DND-41 (cell line): Measurements from ENCODE around the gene SYNGR3.

ENCODE experiments used
- ATAC-seq: fragments of 200-7000 bp; cut with Tn5 transposase; 3 replicates; pipeline ENCODE4 v1.9.1; 2021; ENCODE audit warnings: low read depth; ENCODE audit not compliant: insufficient read depth
- DNase-seq: peaks from one replicate; pipeline ENCODE4 v3.0.0-alpha.2; 2020
- H2AFZ ChIP-seq: 2 replicates; pipeline ENCODE4 v1.6.0; 2012; ENCODE audit warnings: low read depth, low read length
- H3K27ac ChIP-seq: 2 replicates; pipeline ENCODE4 v1.5.1; 2012; ENCODE audit warnings: low read length, inconsistent platforms
- H3K27me3 ChIP-seq: fragments of 200-600 bp; sonication (generic); 2 replicates; pipeline ENCODE4 v1.6.0; 2012; ENCODE audit warnings: low read length, mild to moderate bottlenecking, inconsistent platforms; ENCODE audit not compliant: insufficient read depth, poor library complexity
- H3K36me3 ChIP-seq: 2 replicates; pipeline ENCODE4 v1.5.1; 2012; ENCODE audit warnings: low read length, inconsistent platforms; ENCODE audit not compliant: insufficient read depth
- H3K4me1 ChIP-seq: 2 replicates; pipeline ENCODE4 v1.5.1; 2012; ENCODE audit warnings: mild to moderate bottlenecking, low read length; ENCODE audit not compliant: insufficient read depth
- H3K4me2 ChIP-seq: 2 replicates; pipeline ENCODE4 v1.6.0; 2012; ENCODE audit warnings: mild to moderate bottlenecking, moderate library complexity, low read length, inconsistent platforms; ENCODE audit not compliant: insufficient read depth
- H3K4me3 ChIP-seq, 2 experiments: fragments of 200-600 bp in 1 of 2; shearing (Covaris generic) in 1 of 2; 2 replicates each; pipeline ENCODE4 v1.5.1; 2012 to 2016; ENCODE audit warnings: inconsistent platforms in 2 of 2, low read length in 2 of 2, mild to moderate bottlenecking in 2 of 2, low read depth in 1 of 2, moderate library complexity in 1 of 2
- H3K79me2 ChIP-seq: 2 replicates; pipeline ENCODE4 v1.6.0; 2012; ENCODE audit warnings: low read length, inconsistent platforms; ENCODE audit not compliant: insufficient read depth
- H3K9ac ChIP-seq: 2 replicates; pipeline ENCODE4 v1.6.0; 2012; ENCODE audit warnings: low read depth, mild to moderate bottlenecking, inconsistent platforms, low read length, moderate library complexity
- H3K9me3 ChIP-seq: 2 replicates; pipeline ENCODE4 v1.5.1; 2012; ENCODE audit warnings: low read length, moderate library complexity, mild to moderate bottlenecking, inconsistent platforms; ENCODE audit not compliant: insufficient read depth, severe bottlenecking
- H4K20me1 ChIP-seq: 2 replicates; pipeline ENCODE4 v1.6.0; 2012; ENCODE audit warnings: low read length; ENCODE audit not compliant: insufficient read depth
- EZH2 ChIP-seq: IDR thresholded peaks from 3 replicates; pipeline ENCODE4 v1.6.1; 2012; ENCODE audit warnings: borderline replicate concordance, low read depth, mild to moderate bottlenecking, moderate library complexity, low read length, inconsistent platforms; ENCODE audit not compliant: severe bottlenecking
- TF ChIP-seq, protein P1 (sequence below): IDR thresholded peaks from 2 replicates; pipeline ENCODE4 v1.5.1; 2012; ENCODE audit warnings: borderline replicate concordance, low read length, moderate library complexity, mild to moderate bottlenecking; ENCODE audit not compliant: poor library complexity, severe bottlenecking; ENCODE audit errors: extremely low read depth

The SYNGR3 gene

DNA sequence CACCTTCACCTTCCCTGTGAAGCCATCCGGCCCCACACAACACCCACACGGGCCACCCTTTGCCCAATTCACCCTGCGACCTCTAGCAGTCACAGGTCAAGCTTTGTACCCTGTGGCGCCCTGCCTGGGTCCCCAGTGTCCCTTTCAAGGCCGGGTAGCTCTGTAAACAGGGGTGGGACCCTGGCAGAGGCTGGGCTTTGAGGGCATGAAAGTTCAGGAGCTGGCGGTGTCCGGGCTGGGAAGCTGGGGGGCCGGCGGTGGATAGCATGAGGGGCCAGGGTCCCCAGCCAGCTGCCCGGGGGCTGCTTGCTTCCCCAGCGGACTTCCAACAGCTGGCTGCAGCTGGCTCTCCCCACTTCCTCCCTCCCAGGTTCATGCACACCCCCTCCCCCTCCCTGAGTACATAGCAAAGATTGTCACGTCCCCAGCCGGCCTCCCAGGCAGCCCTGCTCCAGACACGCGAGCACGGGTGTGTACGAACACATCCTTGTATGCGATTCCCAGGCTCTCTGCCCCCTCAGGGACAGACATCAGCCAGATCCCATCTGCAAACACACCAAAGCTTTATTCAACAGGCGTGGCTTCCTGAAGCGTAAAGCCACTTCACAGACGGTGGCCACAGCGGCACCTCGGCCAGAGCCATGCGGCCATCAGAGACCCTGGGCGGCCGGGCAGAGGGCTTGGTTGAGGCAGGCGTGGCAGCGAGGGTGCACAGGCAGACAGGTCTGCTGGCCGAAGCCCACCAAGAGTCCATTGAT, 49.7 kb downstream of the SYNGR3 start:
- no peaks in the 10 kb centered on the region for H3K4me1 ChIP-seq

DNA sequence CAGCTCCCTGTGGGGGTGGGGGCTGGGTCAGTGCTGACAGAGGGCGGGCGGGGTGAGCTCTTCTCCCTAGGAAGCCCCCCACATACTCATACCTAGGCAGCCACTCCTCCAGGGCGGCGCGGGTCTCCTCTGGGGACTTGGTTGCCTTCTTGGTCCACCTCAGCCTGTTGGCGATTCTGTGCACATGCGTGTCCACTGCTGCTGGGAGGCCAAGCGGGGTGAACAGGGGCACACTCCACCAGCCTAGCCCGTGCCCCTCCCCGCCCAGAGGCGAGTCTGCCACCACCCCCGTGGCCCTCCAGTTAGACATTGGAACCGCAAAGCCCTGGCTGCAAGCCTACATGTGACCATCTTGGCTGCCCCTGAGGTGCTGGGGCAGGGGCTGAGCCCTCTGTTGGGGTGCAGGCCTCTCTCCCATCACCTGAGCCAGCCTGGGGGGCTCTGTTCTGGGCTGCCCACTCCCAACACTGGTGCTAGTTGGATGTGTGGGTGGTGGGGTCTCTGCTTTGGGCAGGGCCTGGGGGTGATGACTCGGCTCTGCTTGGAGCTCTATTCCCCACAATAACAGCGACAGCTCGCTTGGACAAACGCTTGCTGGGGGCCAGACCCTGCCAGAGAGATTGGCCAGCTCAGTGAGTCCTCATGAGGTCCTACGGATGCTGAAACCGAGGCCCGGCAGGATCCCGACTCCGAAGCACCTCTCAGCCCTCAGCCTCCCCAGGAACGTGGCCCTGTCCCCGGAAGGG, 50.4 kb downstream of the SYNGR3 start:
- H3K36me3 ChIP-seq: peaks cover 20% of the 10 kb centered on the region
- 0 out of 2 replicates have a peak, but pooled peaks cover 2% of the 10 kb centered on the region for H4K20me1 ChIP-seq
- H3K4me3 ChIP-seq: no peak overlapping the region
- no peaks in the 10 kb centered on the region for H3K79me2 ChIP-seq
- H3K9me3 ChIP-seq: no peaks in the 10 kb centered on the region
- DNase-seq (no peak), ATAC-seq (no peak)
- no peak overlapping the region for H3K9ac ChIP-seq
- no peak overlapping the region for H3K27ac ChIP-seq
- H2AFZ ChIP-seq: no peak overlapping the region
- TF ChIP-seq EZH2: no peak
- TF ChIP-seq, protein P1, sequence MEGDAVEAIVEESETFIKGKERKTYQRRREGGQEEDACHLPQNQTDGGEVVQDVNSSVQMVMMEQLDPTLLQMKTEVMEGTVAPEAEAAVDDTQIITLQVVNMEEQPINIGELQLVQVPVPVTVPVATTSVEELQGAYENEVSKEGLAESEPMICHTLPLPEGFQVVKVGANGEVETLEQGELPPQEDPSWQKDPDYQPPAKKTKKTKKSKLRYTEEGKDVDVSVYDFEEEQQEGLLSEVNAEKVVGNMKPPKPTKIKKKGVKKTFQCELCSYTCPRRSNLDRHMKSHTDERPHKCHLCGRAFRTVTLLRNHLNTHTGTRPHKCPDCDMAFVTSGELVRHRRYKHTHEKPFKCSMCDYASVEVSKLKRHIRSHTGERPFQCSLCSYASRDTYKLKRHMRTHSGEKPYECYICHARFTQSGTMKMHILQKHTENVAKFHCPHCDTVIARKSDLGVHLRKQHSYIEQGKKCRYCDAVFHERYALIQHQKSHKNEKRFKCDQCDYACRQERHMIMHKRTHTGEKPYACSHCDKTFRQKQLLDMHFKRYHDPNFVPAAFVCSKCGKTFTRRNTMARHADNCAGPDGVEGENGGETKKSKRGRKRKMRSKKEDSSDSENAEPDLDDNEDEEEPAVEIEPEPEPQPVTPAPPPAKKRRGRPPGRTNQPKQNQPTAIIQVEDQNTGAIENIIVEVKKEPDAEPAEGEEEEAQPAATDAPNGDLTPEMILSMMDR: no peak
- H3K27me3 ChIP-seq: no peaks in the 10 kb centered on the region
- H3K4me2 ChIP-seq: no peak overlapping the region
- H3K4me1 ChIP-seq: no peaks in the 10 kb centered on the region

More for the DNA sequence above, 49.7 kb downstream of the SYNGR3 start:
- Histone ChIP-seq H3K9me3 (no peaks in the 10 kb centered on the region), H3K79me2 (no peaks in the 10 kb centered on the region), H3K9ac (no peak overlapping the region), H3K27ac (no peak overlapping the region), H3K27me3 (no peaks in the 10 kb centered on the region), H3K4me3 (no peak overlapping the region), H4K20me1 (0 out of 2 replicates have a peak, but pooled peaks cover 2% of the 10 kb centered on the region), H2AFZ (no peak overlapping the region), H3K4me2 (no peak overlapping the region), H3K36me3 (peaks cover 14% of the 10 kb centered on the region)
- no peak for TF ChIP-seq EZH2
- TF ChIP-seq, protein P1: no peak
- ATAC-seq (no peak), DNase-seq (no peak)

DNA sequence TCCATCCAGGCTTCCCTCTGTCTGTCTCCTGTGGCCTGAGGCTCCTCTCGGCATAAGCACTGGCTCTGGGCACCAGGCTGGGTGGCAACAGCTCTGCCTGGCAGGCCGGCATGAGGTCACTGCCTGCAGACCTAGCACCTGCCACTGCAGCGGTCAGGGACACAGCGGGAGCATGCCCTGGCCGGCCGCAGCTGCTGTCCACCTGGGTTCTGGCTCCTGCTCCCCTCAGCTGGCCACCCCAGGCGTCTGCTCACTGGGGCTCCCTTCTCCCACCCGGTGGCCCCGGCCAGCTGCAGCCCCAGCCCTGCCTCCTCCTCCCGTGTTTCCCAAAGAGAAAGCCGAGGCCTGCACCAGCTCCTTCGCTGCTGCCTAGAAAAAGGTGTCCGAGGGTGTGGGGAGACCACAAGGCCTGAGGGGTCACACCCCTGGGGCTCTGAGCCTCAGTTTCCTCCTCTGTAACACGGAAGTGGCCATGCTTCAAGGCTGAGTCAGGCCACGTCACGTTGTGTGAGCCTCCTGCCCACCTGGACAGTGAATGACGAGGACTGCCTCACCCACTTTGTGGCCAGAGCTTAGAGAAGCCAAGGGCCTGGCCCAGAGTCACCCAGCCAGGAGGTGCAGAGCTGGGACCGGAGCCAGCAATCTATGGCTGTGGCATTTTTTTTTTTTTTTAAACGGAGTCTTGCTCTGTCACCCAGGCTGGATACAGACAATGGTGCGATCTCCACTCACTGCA, 51.2 kb downstream of the SYNGR3 start:
- DNase-seq (no peak), ATAC-seq (no peak; the same call in 2 of the 3 replicates)
- Histone ChIP-seq H3K4me3 (no peak overlapping the region), H3K9me3 (no peaks in the 10 kb centered on the region), H2AFZ (no peak overlapping the region), H4K20me1 (0 out of 2 replicates have a peak, but pooled peaks cover 2% of the 10 kb centered on the region), H3K79me2 (peaks cover 4% of the 10 kb centered on the region), H3K27me3 (no peaks in the 10 kb centered on the region), H3K9ac (no peak overlapping the region), H3K27ac (no peak overlapping the region), H3K36me3 (peaks cover 27% of the 10 kb centered on the region), H3K4me1 (peaks cover 3% of the 10 kb centered on the region), H3K4me2 (no peak overlapping the region)
- TF ChIP-seq EZH2: no peak
- TF ChIP-seq, protein P1: no peak
